HG03045 (cell line): Measurements from ENCODE around the gene TMCO4.
A peak's percentile ranks its signal among the peaks of the same experiment; 100 is the strongest.
"Not testable (repeated sequence)": the region's sequence is repeated elsewhere in the genome, so short reads cannot be mapped to it uniquely, and the experiment has no call there.

ENCODE experiments used
- ATAC-seq: cut with Tn5 transposase; IDR thresholded peaks from one replicate; pipeline ENCODE4 v1.9.1; 2021; ENCODE audit warnings: mild to moderate bottlenecking, moderate library complexity; ENCODE audit not compliant: unreplicated experiment

The TMCO4 gene

GRCh38 chr1:19799230-19800075, at the start of gene TMCO4:
Gene TMCO4, minus strand, starts transcription at chr1:19799916. Its CDS starts 19,158 bp downstream, at chr1:19780758.
- peak; percentile 54 for ATAC-seq

- ATAC-seq, result not testable (repeated sequence)
Observed at GRCh38 chr1:19849307-19849706, 49.6 kb upstream of the TMCO4 start.

- ATAC-seq, result not testable (repeated sequence)
Observed at GRCh38 chr1:19847334-19847733, 47.6 kb upstream of the TMCO4 start.

GRCh38 chr1:19846338-19846737, 46.6 kb upstream of the TMCO4 start:
- no peak for ATAC-seq

GRCh38 chr1:19845555-19845954, 45.8 kb upstream of the TMCO4 start:
- ATAC-seq, result no peak

GRCh38 chr1:19844731-19845495, 45.2 kb upstream of the TMCO4 start:
- ATAC-seq, result no peak

GRCh38 chr1:19840228-19840627, 40.5 kb upstream of the TMCO4 start:
- no peak for ATAC-seq

GRCh38 chr1:19837866-19838265, 38.1 kb upstream of the TMCO4 start:
- ATAC-seq, result no peak

- ATAC-seq, result no peak
Observed at GRCh38 chr1:19835578-19835977, 35.9 kb upstream of the TMCO4 start.

GRCh38 chr1:19831441-19831840, 31.7 kb upstream of the TMCO4 start:
- ATAC-seq, result no peak

GRCh38 chr1:19828546-19828945, 28.8 kb upstream of the TMCO4 start:
- no peak for ATAC-seq

- no peak for ATAC-seq
Observed at GRCh38 chr1:19825298-19825697, 25.6 kb upstream of the TMCO4 start.

- no peak for ATAC-seq
Observed at GRCh38 chr1:19824541-19824940, 24.8 kb upstream of the TMCO4 start.

- ATAC-seq, result no peak
Observed at GRCh38 chr1:19824036-19824435, 24.3 kb upstream of the TMCO4 start.

GRCh38 chr1:19819701-19820100, 20.0 kb upstream of the TMCO4 start:
- ATAC-seq, result no peak

- no peak for ATAC-seq
Observed at GRCh38 chr1:19818324-19818723, 18.6 kb upstream of the TMCO4 start.

- no peak for ATAC-seq
Observed at GRCh38 chr1:19817160-19817559, 17.4 kb upstream of the TMCO4 start.

GRCh38 chr1:19816737-19817086, 17.0 kb upstream of the TMCO4 start:
- not testable (repeated sequence) for ATAC-seq

- no peak for ATAC-seq
Observed at GRCh38 chr1:19815801-19816736, 16.4 kb upstream of the TMCO4 start.

- ATAC-seq, result no peak
Observed at GRCh38 chr1:19814681-19815503, 15.2 kb upstream of the TMCO4 start, which contains the start of gene RNF186. Gene RNF186, minus strand, starts transcription at chr1:19815283. Its CDS starts 182 bp downstream, at chr1:19815101.
